K562 (cell line): ENCODE measurements around the gene ACKR2. TPM values are rescaled to one million over a fixed set of nuclear protein-coding genes. Genes with fewer than 3 reads are reported as not detected.
A peak's percentile ranks its signal among the peaks of the same experiment; 100 is the strongest.

ENCODE experiments used
- ARID4B ChIP-seq: sonication (generic); formaldehyde crosslinking; IDR thresholded peaks from 2 replicates; pipeline ENCODE4 v1.8.0; 2022; ENCODE audit warnings: mild to moderate bottlenecking, missing genetic modification reagents
- ATF4 ChIP-seq: fragments of 450-650 bp; formaldehyde crosslinking; IDR thresholded peaks from 2 replicates; pipeline ENCODE4 v1.4.0; 2022; ENCODE audit warnings: mild to moderate bottlenecking, moderate library complexity
- CREB1 ChIP-seq, 2 experiments: sonication (generic) in 1 of 2; formaldehyde crosslinking in 1 of 2; IDR thresholded peaks; 2 replicates each; pipeline versions ENCODE4 v1.6.1 to v1.8.0; 2012 to 2022; ENCODE audit warnings: inconsistent platforms in 1 of 2, mild to moderate bottlenecking in 1 of 2, missing genetic modification reagents in 1 of 2, moderate library complexity in 1 of 2
- CREB3L1 ChIP-seq: fragments of 450-650 bp; IDR thresholded peaks from 2 replicates; pipeline ENCODE4 v1.6.1; 2014; ENCODE audit warnings: low read depth, mild to moderate bottlenecking, moderate library complexity, borderline replicate concordance
- ETV1 ChIP-seq: fragments of 450-650 bp; conservative IDR thresholded peaks from 2 replicates; pipeline ENCODE4 v1.6.1; 2016; ENCODE audit warnings: missing genetic modification characterization, control low read depth, low read depth, missing compliant biosample characterization
- LCOR ChIP-seq: sonication (generic); formaldehyde crosslinking; IDR thresholded peaks from 2 replicates; pipeline ENCODE4 v1.8.0; 2022; ENCODE audit warnings: mild to moderate bottlenecking, missing genetic modification reagents
- MTA1 ChIP-seq: fragments of 450-650 bp; IDR thresholded peaks from 2 replicates; pipeline ENCODE4 v1.6.1; 2017; ENCODE audit warnings: borderline replicate concordance
- NCOA4 ChIP-seq: fragments of 450-650 bp; IDR thresholded peaks from 2 replicates; pipeline ENCODE4 v1.6.1; 2018; ENCODE audit warnings: mild to moderate bottlenecking; ENCODE audit not compliant: partially characterized antibody
- NFIC ChIP-seq: fragments of 450-650 bp; IDR thresholded peaks from 2 replicates; pipeline ENCODE4 v1.6.1; 2017; ENCODE audit warnings: mild to moderate bottlenecking, inconsistent platforms
- PHB2 ChIP-seq: fragments of 450-650 bp; IDR thresholded peaks from 2 replicates; pipeline ENCODE4 v1.6.1; 2017; ENCODE audit warnings: low read depth
- PHF21A ChIP-seq: fragments of 450-650 bp; IDR thresholded peaks from 2 replicates; pipeline ENCODE4 v1.6.1; 2017; ENCODE audit warnings: low read depth, borderline replicate concordance
- RBM15 ChIP-seq: fragments of 200-400 bp; formaldehyde crosslinking; IDR thresholded peaks from 2 replicates; pipeline ENCODE4 v1.6.1; 2018; ENCODE audit warnings: mild to moderate bottlenecking, low read length, moderate library complexity; ENCODE audit not compliant: insufficient read depth
- TEAD1 ChIP-seq, 2 experiments: fragments of 450-650 bp in 1 of 2; sonication (generic) in 1 of 2; formaldehyde crosslinking; IDR thresholded peaks; 2 replicates each; pipeline versions ENCODE4 v1.4.0 to v1.8.0; 2020 to 2022; ENCODE audit warnings: mild to moderate bottlenecking in 2 of 2, missing genetic modification reagents in 1 of 2
- THRAP3 ChIP-seq: fragments of 450-650 bp; IDR thresholded peaks from 2 replicates; pipeline ENCODE4 v1.6.1; 2016; ENCODE audit warnings: mild to moderate bottlenecking, inconsistent platforms, borderline replicate concordance
- ZKSCAN1 ChIP-seq: fragments of 150-350 bp; IDR thresholded peaks from 2 replicates; pipeline ENCODE4 v1.6.1; 2016; ENCODE audit warnings: low read depth, low read length
- ZNF24 ChIP-seq: fragments of 450-650 bp; IDR thresholded peaks from 2 replicates; pipeline ENCODE4 v1.6.1; 2016
- ZNF253 ChIP-seq: fragments of 250-450 bp; sonication (Bioruptor Pico); conservative IDR thresholded peaks from 2 replicates; pipeline ENCODE4 v1.6.1; 2021; ENCODE audit warnings: mild to moderate bottlenecking
- ZNF384 ChIP-seq: IDR thresholded peaks from 2 replicates; pipeline ENCODE4 v1.6.1; 2012; ENCODE audit warnings: low read depth, low read length, improper control_type of control experiment
- ZNF584 ChIP-seq: fragments of 200-800 bp; sonication (Bioruptor generic); IDR thresholded peaks from 2 replicates; pipeline ENCODE4 v1.6.1; 2016; ENCODE audit warnings: low read depth, mild to moderate bottlenecking, missing genetic modification characterization, missing compliant biosample characterization
- ZNF655 ChIP-seq: fragments of 250-450 bp; sonication (Bioruptor Pico); IDR thresholded peaks from 2 replicates; pipeline ENCODE4 v1.5.0; 2021
- polyA plus RNA-seq, 8 experiments: library from polyadenylated mRNA; depleted of rRNA in 4 of 8; stranded (reverse) in 5 of 8; unstranded in 3 of 8; fragments of >200 nt; fragmentation: Nextera tagmentation in 2 of 8; fragmentation: Illumina TruSeq in 1 of 8; extraction: Ambion mirVana in 2 of 8; extraction: Trizol in 1 of 8; gene quantifications; 2 replicates each; pipeline versions ENCODE4 v1.2.1 to v1.2.3, GENCODE V29; 2011 to 2014; ENCODE audit warnings: inconsistent platforms in 1 of 8, missing spikeins in 1 of 8
- total RNA-seq, 7 experiments: library from RNA; depleted of rRNA in 6 of 7; stranded (reverse); fragments of >200 nt in 6 of 7; fragmentation: Illumina TruSeq in 2 of 7; extraction: Trizol in 2 of 7; gene quantifications; 2 replicates each; pipeline versions ENCODE4 v1.2.1 to v1.2.3, GENCODE V29; 2011 to 2021; ENCODE audit warnings: low replicate concordance in 1 of 7

Gene ACKR2
- total and polyA plus RNA-seq, 9 of the 15 experiments (the other 6 are each of a cell fraction or from before 2014, with no cell fraction given): 0.03 to 0.69 (median 0.25) TPM; not detected in 1

GRCh38 chr3:42830437-42831320, 21.4 kb downstream of the ACKR2 start (continued):
- TF ChIP-seq ZNF24 (no peak), ZKSCAN1 (no peak), ARID4B (CRISPR knock-in tag) (no peak), NFIC (no peak), THRAP3 (no peak), PHF21A (no peak), CREB1 (IDR thresholded peaks at IDR 0.05) (no peak), CREB1 (CRISPR knock-in tag; IDR thresholded peaks at IDR 0.05) (peak; percentile 26; the same call in 1 of the 2 replicates), ETV1 (no peak), RBM15 (no peak), LCOR (peak; percentile 91; the same call in 1 of the 2 replicates), ZNF584 (no peak), ZNF253 (CRISPR knock-in tag) (no peak), MTA1 (no peak), CREB3L1 (no peak), TEAD1 (CRISPR knock-in tag; IDR thresholded peaks at IDR 0.05) (no peak), ZNF655 (CRISPR knock-in tag) (no peak), PHB2 (0 out of 2 replicates have a peak, but pooled peaks have one; percentile 19), ATF4 (no peak), ZNF384 (0 out of 2 replicates have a peak, but pooled peaks have one; percentile 32), NCOA4 (no peak)
